Sigmoid colon (tissue), 7 donors: Measurements from ENCODE around the gene OCIAD1. TPM values are rescaled to one million over a fixed set of nuclear protein-coding genes. Genes with fewer than 3 reads are reported as not detected.

Experiments
- DNase-seq: peaks from one replicate; pipeline ENCODE4 v3.0.0-alpha.2; 2019
- H3K27ac ChIP-seq, 4 donors: fragments of 200-600 bp; sonication (generic); one replicate each; pipeline ENCODE4 v1.5.1; 2016 to 2019; ENCODE audit warnings: mild to moderate bottlenecking in 1 of 4
- H3K27me3 ChIP-seq, 3 donors: fragments of 200-600 bp; sonication (generic); one replicate each; pipeline ENCODE4 v1.5.1; 2019; ENCODE audit warnings: mild to moderate bottlenecking in 1 of 3
- H3K36me3 ChIP-seq, 4 donors: fragments of 200-600 bp; sonication (generic); one replicate each; pipeline ENCODE4 v1.5.1; 2016 to 2019
- H3K4me1 ChIP-seq, 4 donors: fragments of 200-600 bp; sonication (generic); one replicate each; pipeline ENCODE4 v1.5.1; 2017 to 2019
- H3K4me3 ChIP-seq, 4 donors: fragments of 200-600 bp; sonication (generic); one replicate each; pipeline ENCODE4 v1.5.1; 2017 to 2019; ENCODE audit warnings: mild to moderate bottlenecking in 2 of 4, moderate library complexity in 1 of 4
- H3K9me3 ChIP-seq, 4 donors: fragments of 200-600 bp in 3 of 4; sonication (generic) in 3 of 4; one replicate each; pipeline versions ENCODE4 v1.5.1 to v1.6.1; 2013 to 2019
- EP300 ChIP-seq, 4 donors: sonication (generic); formaldehyde crosslinking; IDR thresholded peaks; one replicate each; pipeline ENCODE4 v1.6.1; 2017; ENCODE audit warnings: antibody characterized with exemption in 4 of 4
- POLR2A ChIP-seq, 2 donors: fragments of 450-650 bp; IDR thresholded peaks; one replicate each; pipeline ENCODE4 v1.6.1; 2016; ENCODE audit warnings: antibody characterized with exemption in 2 of 2, mild to moderate bottlenecking in 2 of 2, moderate library complexity in 2 of 2
- POLR2AphosphoS5 ChIP-seq, 4 donors: sonication (generic); formaldehyde crosslinking; IDR thresholded peaks; one replicate each; pipeline ENCODE4 v1.6.1; 2017; ENCODE audit warnings: antibody characterized with exemption in 4 of 4
- WGBS, 2 donors: extraction: QIAGEN DNeasy Blood & Tissue Kit; methylation state at CpG; one replicate each; pipeline ENCODE4 v1.1.7; 2013; 5-methylcytosine and 5-hydroxymethylcytosine counted together
- intact Hi-C: fragments of 100-400 bp; cut with DNase I; formaldehyde crosslinking; loops from one replicate; pipeline ENCODE4 v1.15.1; 2023
- polyA plus RNA-seq, 3 donors: library from polyadenylated mRNA; stranded (reverse); fragments of 200-250 nt; gene quantifications; one replicate each; pipeline ENCODE4 v1.2.3, GENCODE V29; 2013
- total RNA-seq, 4 donors: library from RNA; depleted of rRNA; stranded (reverse); fragments of >200 nt; gene quantifications; one replicate each; pipeline ENCODE4 v1.1.0, GENCODE V29; 2016
- TF ChIP-seq, protein P1 (sequence below), 4 experiments: fragments of 450-650 bp in 3 of 4; fragments of 200-600 bp in 1 of 4; IDR thresholded peaks; one replicate each; pipeline ENCODE4 v1.5.1; 2016 to 2019; ENCODE audit warnings: antibody characterized with exemption in 4 of 4, mild to moderate bottlenecking in 3 of 4, moderate library complexity in 2 of 4
- donor health status: healthy with polysubstance abuse.
- donor health status: Bipolar disorder and iron deficiency.
- donor health status: healthy.

Gene OCIAD1
- total and polyA plus RNA-seq, 7 donors = 51.7 to 133 (median 100) TPM

DNA sequence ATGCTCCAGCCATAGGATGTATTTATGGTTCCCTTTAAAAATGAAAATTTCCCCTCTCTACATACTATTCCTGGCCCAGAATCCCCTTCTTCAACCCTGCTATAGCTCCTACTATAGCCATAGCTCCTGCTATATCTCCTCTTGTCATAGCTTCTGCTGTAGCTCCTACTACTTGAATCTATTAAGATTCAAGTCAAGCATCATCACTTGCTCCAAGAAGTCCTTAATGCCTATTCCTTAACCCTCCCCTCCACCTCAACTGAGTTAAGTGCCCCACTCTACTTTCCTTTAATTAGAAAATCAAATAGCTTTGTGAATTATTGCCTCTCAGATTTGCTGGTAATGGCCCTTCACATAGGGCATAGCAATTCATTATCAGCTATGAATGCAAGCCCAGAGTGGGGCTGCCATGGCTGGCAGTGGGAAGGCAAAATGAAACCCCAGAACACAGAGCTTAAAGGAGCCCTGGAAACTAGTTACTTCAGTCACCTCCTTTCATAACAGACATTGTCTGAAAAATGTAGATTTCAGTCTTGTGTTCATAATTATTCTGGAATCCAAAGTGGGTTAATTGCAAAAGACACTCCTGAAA lies 60.2 kb downstream of the OCIAD1 start:
- DNase-seq = no peak
- no peaks in the 10 kb centered on the region for H3K27me3 ChIP-seq
- no peak overlapping the region for H3K4me3 ChIP-seq
- H3K9me3 ChIP-seq = no peaks in the 10 kb centered on the region
- H3K36me3 ChIP-seq = peaks cover 0 to 16% (median 1%) of the 10 kb centered on the region in 4 donors
- H3K4me1 ChIP-seq = no peaks in the 10 kb centered on the region
- H3K27ac ChIP-seq = no peak overlapping the region
- TF ChIP-seq POLR2AphosphoS5 (IDR thresholded peaks at IDR 0.05) (no peak), POLR2A (IDR thresholded peaks at IDR 0.05) (no peak), EP300 (IDR thresholded peaks at IDR 0.05) (no peak)
- TF ChIP-seq, protein P1, sequence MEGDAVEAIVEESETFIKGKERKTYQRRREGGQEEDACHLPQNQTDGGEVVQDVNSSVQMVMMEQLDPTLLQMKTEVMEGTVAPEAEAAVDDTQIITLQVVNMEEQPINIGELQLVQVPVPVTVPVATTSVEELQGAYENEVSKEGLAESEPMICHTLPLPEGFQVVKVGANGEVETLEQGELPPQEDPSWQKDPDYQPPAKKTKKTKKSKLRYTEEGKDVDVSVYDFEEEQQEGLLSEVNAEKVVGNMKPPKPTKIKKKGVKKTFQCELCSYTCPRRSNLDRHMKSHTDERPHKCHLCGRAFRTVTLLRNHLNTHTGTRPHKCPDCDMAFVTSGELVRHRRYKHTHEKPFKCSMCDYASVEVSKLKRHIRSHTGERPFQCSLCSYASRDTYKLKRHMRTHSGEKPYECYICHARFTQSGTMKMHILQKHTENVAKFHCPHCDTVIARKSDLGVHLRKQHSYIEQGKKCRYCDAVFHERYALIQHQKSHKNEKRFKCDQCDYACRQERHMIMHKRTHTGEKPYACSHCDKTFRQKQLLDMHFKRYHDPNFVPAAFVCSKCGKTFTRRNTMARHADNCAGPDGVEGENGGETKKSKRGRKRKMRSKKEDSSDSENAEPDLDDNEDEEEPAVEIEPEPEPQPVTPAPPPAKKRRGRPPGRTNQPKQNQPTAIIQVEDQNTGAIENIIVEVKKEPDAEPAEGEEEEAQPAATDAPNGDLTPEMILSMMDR (IDR thresholded peaks at IDR 0.05) = no peak
- intact Hi-C loops = no loop called here

- intact Hi-C loops = no loop called here
- Histone ChIP-seq H3K27me3 (no peaks in the 10 kb centered on the region), H3K4me3 (no peak overlapping the region), H3K36me3 (peaks cover 0 to 12% (median 0%) of the 10 kb centered on the region in 4 donors), H3K27ac (no peak overlapping the region), H3K4me1 (no peaks in the 10 kb centered on the region), H3K9me3 (no peaks in the 10 kb centered on the region)
- 86 to 90% methylated on average over 3 of the region's 3 CpGs for WGBS, 2 donors
- no peak for DNase-seq
- no peak for TF ChIP-seq POLR2AphosphoS5 (IDR thresholded peaks at IDR 0.05)
Measured at GRCh38 chr4:48896845-48897244, 66.0 kb downstream of the OCIAD1 start.

GRCh38 chr4:48898733-48899431 lies 68.0 kb downstream of the OCIAD1 start:
- DNase-seq = no peak
- Histone ChIP-seq H3K27ac (no peak overlapping the region), H3K27me3 (no peaks in the 10 kb centered on the region), H3K4me3 (no peak overlapping the region), H3K9me3 (no peaks in the 10 kb centered on the region), H3K36me3 (peaks cover 0 to 7% (median 2%) of the 10 kb centered on the region in 4 donors), H3K4me1 (no peaks in the 10 kb centered on the region)
- WGBS, 2 donors = 65 to 89% methylated on average over 5 of the region's 5 CpGs
- intact Hi-C loops = no loop called here
- no peak for TF ChIP-seq POLR2A (IDR thresholded peaks at IDR 0.05)
- TF ChIP-seq, protein P1 (IDR thresholded peaks at IDR 0.05) = no peak
- TF ChIP-seq EP300 (IDR thresholded peaks at IDR 0.05) = no peak
- TF ChIP-seq POLR2AphosphoS5 (IDR thresholded peaks at IDR 0.05) = no peak

DNA sequence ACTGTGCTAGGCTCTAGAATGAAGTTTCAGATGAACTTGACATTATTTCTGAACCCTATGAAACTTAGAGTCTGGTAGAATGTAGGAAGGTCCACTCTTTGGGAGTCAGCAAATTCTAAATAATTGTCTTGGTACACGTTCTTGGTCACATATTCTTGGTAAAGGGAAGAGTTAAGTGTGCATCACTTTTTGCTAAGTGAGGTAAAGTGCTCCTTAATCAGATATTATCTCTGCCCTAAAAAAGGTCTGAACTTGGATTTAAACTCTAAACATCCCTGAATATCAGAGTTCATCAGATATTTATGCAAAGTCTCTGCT lies 68.5 kb downstream of the OCIAD1 start:
- Histone ChIP-seq H3K4me1 (no peaks in the 10 kb centered on the region), H3K27ac (no peak overlapping the region), H3K36me3 (peaks cover 0 to 7% (median 2%) of the 10 kb centered on the region in 4 donors), H3K27me3 (no peaks in the 10 kb centered on the region), H3K9me3 (no peaks in the 10 kb centered on the region), H3K4me3 (no peak overlapping the region)
- 60 to 80% methylated on average over 1 of the region's 1 CpG for WGBS, 2 donors
- intact Hi-C loops = no loop called here
- DNase-seq = no peak
- TF ChIP-seq POLR2A (IDR thresholded peaks at IDR 0.05) (no peak), EP300 (IDR thresholded peaks at IDR 0.05) (no peak), POLR2AphosphoS5 (IDR thresholded peaks at IDR 0.05) (no peak)
- TF ChIP-seq, protein P1 (IDR thresholded peaks at IDR 0.05) = no peak

- WGBS, 2 donors = 79 to 93% methylated on average over 4 of the region's 4 CpGs
- no peak for TF ChIP-seq EP300 (IDR thresholded peaks at IDR 0.05)
- no peak for TF ChIP-seq POLR2AphosphoS5 (IDR thresholded peaks at IDR 0.05)
- TF ChIP-seq, protein P1 (IDR thresholded peaks at IDR 0.05) = no peak
- TF ChIP-seq POLR2A (IDR thresholded peaks at IDR 0.05) = no peak
Measured at GRCh38 chr4:48899950-48900349, 69.1 kb downstream of the OCIAD1 start.

More at GRCh38 chr4:48899950-48900349, 69.1 kb downstream of the OCIAD1 start:
- H3K36me3 ChIP-seq = peaks cover 0 to 7% (median 2%) of the 10 kb centered on the region in 4 donors
- no peaks in the 10 kb centered on the region for H3K4me1 ChIP-seq
- no peak for DNase-seq
- no peak overlapping the region for H3K4me3 ChIP-seq
- H3K27me3 ChIP-seq = no peaks in the 10 kb centered on the region
- no peak overlapping the region for H3K27ac ChIP-seq
- intact Hi-C loops = no loop called here
- no peaks in the 10 kb centered on the region for H3K9me3 ChIP-seq
